HG03159 (cell line): ENCODE data around the gene STXBP3.

ENCODE experiments used
- ATAC-seq: cut with Tn5 transposase; IDR thresholded peaks from one replicate; pipeline ENCODE4 v1.9.1; 2021; ENCODE audit warnings: mild to moderate bottlenecking, moderate library complexity; ENCODE audit not compliant: unreplicated experiment

The STXBP3 gene

DNA sequence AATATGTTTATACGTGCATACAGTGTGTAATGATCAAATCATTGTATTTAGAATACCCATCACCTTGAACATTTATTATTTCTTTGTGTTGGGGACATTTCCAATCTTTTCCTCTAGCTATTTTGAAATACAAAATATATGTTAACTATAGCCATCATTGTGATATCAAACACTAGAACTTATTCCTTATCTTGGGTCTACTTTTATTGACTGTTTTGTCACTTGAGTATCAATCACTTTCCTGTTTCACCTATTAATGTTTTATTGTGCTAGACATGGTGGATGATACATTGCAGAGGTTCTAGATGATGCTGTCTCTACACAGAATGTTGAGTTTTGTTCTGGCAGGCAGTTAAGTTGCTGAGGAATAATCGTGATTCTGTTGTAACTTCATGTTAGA, 45.9 kb downstream of the STXBP3 start:
- ATAC-seq, result no peak

GRCh38 chr1:108799001-108799400, 52.5 kb downstream of the STXBP3 start:
- no peak for ATAC-seq

DNA sequence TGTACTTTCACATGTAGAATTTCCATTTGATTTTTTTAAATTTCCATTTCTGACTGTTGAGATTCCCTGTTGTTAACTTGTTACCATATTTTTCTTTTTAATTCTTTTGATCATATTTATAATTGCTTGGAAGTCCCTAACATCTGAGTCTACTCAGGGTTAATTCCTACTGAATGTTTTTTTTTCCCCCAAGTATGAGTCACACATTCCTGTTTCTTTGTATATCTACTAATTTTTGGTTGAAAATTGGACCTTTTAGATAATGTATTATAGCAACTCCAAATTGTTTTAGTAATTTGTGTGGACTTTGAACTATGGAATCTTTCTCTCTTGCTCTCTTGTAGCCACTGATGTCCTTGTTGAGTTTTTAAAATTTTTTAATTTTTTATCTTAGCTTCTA, 54.6 kb downstream of the STXBP3 start:
- ATAC-seq, result no peak

DNA sequence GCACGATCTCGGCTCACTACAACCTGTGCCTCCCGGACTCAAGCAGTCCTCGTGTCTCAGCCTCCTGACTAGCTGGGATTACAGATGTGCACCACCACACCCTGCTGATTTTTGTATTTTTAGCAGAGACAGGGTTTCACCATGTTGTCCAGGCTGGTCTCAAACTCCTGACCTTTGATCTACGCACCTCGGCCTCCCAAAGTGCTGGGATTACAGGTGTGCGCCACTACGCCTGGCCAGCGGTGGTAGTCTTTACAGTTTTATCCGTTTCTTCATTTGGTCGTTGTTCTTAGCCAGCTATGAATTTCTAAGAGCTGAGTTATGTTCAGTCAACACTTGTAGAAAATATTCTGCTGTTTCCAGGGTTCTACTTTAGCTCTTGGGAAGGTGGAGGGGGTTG, 57.1 kb downstream of the STXBP3 start:
- ATAC-seq, result no peak

- no peak for ATAC-seq
Observed at GRCh38 chr1:108808438-108808837, 62.0 kb downstream of the STXBP3 start.

- ATAC-seq, result no peak
Observed at GRCh38 chr1:108811611-108812010, 65.1 kb downstream of the STXBP3 start.

- ATAC-seq, result no peak
Observed at GRCh38 chr1:108813326-108813725, 66.9 kb downstream of the STXBP3 start.

DNA sequence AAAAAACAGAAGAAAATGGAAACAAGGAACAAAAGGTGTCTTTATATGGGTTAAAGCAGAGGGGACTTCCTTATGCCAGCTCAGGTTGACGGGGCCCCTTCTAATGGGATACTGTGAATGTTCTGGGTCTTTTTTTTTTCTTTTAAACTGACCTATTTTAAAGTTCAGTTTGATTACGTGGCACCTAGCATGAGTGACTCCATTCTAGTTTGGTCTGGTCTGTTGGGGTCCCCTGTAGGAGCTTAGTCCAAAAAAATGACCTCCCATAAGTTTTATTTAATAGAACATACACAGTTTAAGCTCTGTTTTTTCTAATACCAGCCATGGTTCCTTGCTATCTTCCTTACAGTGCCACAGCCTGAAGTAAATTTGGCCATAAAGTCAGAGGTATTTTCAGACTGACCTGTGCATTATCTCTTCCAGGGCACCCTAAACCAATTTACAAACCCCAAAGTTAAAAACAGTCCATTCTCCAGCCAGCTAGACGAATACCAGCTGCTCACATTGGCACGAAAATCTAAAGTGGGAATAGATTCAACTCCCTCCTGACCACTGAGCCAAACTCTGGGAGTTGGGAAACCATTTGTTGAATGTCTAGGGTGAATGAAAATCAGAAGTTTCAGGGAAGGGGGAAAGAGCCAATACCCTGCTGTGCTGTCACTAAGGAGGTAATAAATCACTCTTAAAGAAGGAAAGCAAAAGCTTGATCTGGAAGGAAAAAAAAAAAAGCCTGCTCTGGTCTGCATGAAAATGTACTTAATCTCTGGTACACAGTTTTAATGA, 68.1 kb downstream of the STXBP3 start:
- ATAC-seq, result no peak

DNA sequence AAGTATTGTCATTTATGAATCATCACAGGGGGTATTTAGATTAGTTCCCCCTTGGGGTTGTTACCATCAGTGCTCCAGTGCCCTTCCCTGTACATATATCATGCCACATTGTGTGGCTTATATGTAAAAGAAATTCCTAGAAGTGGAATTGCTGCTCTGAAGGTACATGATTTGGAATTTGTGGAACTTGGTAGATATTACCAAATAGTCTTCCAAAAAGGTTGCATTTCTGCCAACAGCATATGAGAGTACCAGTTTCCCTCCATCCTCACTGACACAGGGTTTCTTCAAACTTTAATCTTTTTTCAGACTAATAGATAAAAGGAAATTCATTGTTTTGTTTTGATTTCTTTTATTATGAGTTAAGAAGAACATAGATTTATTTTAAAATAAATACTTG, 69.1 kb downstream of the STXBP3 start:
- ATAC-seq, result no peak

GRCh38 chr1:108816049-108816893, 69.8 kb downstream of the STXBP3 start:
- no peak for ATAC-seq

- ATAC-seq, result no peak
Observed at GRCh38 chr1:108817016-108817415, 70.5 kb downstream of the STXBP3 start.

GRCh38 chr1:108817811-108818210, 71.3 kb downstream of the STXBP3 start:
- no peak for ATAC-seq

GRCh38 chr1:108819878-108820277, 73.4 kb downstream of the STXBP3 start:
- no peak for ATAC-seq

DNA sequence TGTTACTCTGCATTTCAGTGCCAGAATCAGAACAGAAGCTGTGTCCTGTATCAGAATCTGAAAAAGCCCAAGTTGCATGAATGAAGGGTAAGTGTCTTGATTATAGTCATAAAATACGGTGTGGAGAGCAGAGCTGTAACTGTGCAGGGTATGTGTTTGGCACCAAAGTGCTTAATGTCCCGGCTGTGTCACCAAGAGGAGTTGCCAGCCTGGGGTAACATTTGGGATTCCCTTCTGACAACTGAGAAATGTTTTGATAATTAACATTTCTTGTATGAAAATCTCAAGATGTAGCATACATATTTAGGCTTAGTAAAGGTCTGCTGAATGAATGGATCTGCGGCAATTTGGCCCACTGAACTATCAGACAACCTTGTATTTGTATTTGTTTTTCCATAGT, 77.2 kb downstream of the STXBP3 start:
- no peak for ATAC-seq

DNA sequence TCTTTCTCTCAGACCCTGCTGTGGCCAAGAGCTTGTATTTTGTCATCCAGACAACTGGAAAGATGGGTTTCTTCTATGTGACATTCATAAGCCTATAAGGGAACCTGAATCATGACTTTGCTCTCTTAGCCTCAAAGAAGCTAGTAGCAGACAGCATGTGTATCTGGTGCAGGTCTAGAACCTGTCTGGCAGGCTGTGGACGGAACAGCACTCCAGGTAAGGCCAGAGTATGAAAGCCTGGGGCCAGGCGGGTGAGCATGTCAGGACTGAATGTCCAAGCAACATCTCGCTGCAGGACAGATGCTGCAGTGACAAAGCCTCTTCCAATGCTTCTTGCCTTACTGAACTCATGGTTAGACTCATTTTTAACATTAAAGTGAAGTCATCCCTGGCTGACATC, 77.6 kb downstream of the STXBP3 start:
- ATAC-seq, result no peak

- no peak for ATAC-seq
Observed at GRCh38 chr1:108826081-108826635, 79.7 kb downstream of the STXBP3 start.

- ATAC-seq, result no peak
Observed at GRCh38 chr1:108828074-108828961, 81.8 kb downstream of the STXBP3 start.

DNA sequence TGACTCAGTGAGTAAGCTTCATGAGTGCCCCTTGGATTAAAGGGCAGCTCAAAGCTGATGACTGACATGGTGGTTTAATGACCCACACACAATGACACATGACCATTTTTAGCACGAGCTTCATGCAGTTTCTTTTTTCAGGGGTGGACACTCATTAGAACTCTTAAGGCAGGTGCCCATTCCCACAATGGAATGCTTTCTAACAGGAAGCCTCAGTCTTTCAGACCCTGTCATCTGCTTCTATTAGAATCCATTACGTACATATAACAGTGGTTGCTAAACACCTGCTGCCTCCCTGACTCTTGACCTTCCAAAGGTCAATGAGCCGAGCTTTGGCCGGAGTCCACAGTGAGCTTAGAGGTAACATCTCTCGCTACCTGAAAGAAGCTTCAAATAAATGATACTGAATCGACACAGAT, 83.0 kb downstream of the STXBP3 start:
- ATAC-seq, result no peak

DNA sequence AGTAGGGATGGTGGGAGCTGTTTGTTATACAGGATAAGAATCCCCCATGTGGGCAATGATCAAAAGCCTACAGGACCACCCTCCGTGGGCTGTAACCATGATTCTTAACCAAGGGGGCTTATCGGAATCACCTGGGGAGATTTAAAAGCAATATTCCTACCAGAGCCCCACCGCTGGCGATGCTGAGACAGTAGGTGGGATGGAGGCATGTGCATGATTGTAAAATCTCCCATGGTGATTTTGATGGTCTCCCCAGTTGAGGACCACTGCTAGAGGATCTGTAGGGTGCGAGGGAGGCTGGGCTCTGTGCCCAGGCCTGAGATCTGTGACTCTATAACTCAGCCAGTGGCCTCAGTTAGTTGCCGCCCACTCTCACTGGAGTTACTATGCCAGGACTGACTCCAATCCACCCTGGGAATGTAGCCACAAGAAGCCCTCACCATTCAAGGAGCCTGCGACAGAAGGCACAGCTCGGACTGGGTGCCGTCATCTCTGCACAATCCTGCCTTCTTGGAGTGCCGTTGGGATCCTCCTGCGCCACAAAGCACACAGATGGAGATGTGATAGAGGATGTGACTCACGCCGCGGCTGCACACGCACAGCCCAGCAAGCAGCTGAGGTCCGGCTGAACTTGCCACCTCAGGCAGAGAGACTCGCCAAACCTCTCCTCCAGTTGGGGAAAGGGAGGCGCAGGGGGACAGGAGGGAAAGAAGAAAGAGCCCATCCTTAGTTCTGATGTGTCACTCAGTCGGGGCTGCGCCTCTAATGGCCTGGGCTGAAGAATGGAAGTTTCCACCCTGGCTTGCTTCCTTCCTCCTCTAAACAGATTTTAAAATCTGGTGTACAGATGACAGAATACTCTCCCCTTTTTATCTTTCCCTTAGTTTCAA, 83.9 kb downstream of the STXBP3 start:
- ATAC-seq, result no peak

DNA sequence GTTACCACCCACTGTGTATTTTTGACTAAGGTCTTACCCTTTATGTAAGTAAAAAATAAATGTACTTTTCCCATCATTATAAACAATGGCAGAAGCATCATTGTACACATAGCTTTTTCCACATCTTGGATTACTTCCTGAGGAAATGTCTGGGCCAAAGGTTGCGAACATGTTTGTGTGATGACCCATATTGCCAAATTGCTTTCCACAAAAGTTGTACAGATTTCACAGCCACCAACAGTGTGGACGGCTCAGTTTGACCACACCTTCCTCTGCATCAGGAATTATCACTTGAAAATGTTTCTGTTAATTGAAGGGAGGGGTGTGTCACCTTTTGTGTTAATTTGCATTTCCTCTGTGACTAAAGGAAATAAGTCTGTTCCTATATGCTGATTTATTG, 84.8 kb downstream of the STXBP3 start:
- no peak for ATAC-seq
